Lung (tissue), 12 donors: ENCODE results near the gene RGP1. TPM values are rescaled to one million over a fixed set of nuclear protein-coding genes. Genes with fewer than 3 reads are reported as not detected.

Source experiments
- ATAC-seq: fragments of 200-7000 bp; cut with Tn5 transposase; one replicate; pipeline ENCODE4 v1.9.1; 2020; ENCODE audit warnings: moderate number of reproducible peaks; ENCODE audit not compliant: insufficient read depth, low FRiP score
- DNase-seq, 3 donors: peaks; one replicate each; pipeline ENCODE4 v3.0.0-alpha.2; 2013 to 2017
- H3K27ac ChIP-seq, 2 donors: one replicate each; pipeline ENCODE4 v1.5.1; 2013; ENCODE audit warnings: mild to moderate bottlenecking in 2 of 2, moderate library complexity in 2 of 2, control low read depth in 1 of 2, inconsistent platforms in 1 of 2, low read depth in 1 of 2, low read length in 1 of 2
- H3K27me3 ChIP-seq, 3 donors: one replicate each; pipeline ENCODE4 v1.5.1; 2013; ENCODE audit warnings: low read length in 2 of 3; ENCODE audit not compliant: control insufficient read depth in 3 of 3, insufficient read depth in 3 of 3
- H3K36me3 ChIP-seq, 4 donors: one replicate each; pipeline ENCODE4 v1.5.1; 2013; ENCODE audit warnings: low read length in 4 of 4, mild to moderate bottlenecking in 1 of 4, moderate library complexity in 1 of 4; ENCODE audit not compliant: control insufficient read depth in 4 of 4, insufficient read depth in 4 of 4
- H3K4me1 ChIP-seq, 5 donors: one replicate each; pipeline ENCODE4 v1.5.1; 2013; ENCODE audit warnings: low read length in 5 of 5, mild to moderate bottlenecking in 2 of 5, moderate library complexity in 1 of 5; ENCODE audit not compliant: control insufficient read depth in 5 of 5, insufficient read depth in 5 of 5
- H3K4me3 ChIP-seq: one replicate; pipeline ENCODE4 v1.5.1; 2013; ENCODE audit warnings: mild to moderate bottlenecking, control low read depth, moderate library complexity
- H3K9ac ChIP-seq, 2 donors: one replicate each; pipeline ENCODE4 v1.5.1; 2013; ENCODE audit warnings: low read length in 2 of 2, control low read depth in 1 of 2; ENCODE audit not compliant: insufficient read depth in 1 of 2
- H3K9me3 ChIP-seq, 4 donors: one replicate each; pipeline ENCODE4 v1.5.1; 2013; ENCODE audit warnings: low read length in 3 of 4, mild to moderate bottlenecking in 1 of 4, moderate library complexity in 1 of 4; ENCODE audit not compliant: control insufficient read depth in 4 of 4, insufficient read depth in 3 of 4
- WGBS, 2 donors: extraction: QIAGEN DNeasy Blood & Tissue Kit; methylation state at CpG; one replicate each; pipeline ENCODE4 v1.1.7; 2013; 5-methylcytosine and 5-hydroxymethylcytosine counted together
- polyA plus RNA-seq, 2 donors: library from polyadenylated mRNA; stranded (reverse); fragments of 200-250 nt; gene quantifications; one replicate each; pipeline ENCODE4 v1.2.1, GENCODE V29; 2013
- total RNA-seq, 2 donors: library from RNA; depleted of rRNA in 1 of 2; stranded (reverse); fragments of >200 nt in 1 of 2; gene quantifications; one replicate each; pipeline ENCODE4 v1.2.1, GENCODE V29; 2014 to 2021
- TF ChIP-seq, protein P1 (sequence below): IDR thresholded peaks from 2 replicates; pipeline ENCODE4 v1.5.1; 2012; ENCODE audit warnings: mild to moderate bottlenecking; ENCODE audit errors: control extremely low read depth, extremely low read depth
- donor health status: control.
- donor health status: control.
- donor health status: Bipolar disorder and iron deficiency.
- donor health status: healthy.
- donor health status: DM: yes; HTN: yes; CAD: no.

RGP1 gene
- total and polyA plus RNA-seq, 4 donors: 11.7 to 33.2 (median 12.9) TPM

DNA sequence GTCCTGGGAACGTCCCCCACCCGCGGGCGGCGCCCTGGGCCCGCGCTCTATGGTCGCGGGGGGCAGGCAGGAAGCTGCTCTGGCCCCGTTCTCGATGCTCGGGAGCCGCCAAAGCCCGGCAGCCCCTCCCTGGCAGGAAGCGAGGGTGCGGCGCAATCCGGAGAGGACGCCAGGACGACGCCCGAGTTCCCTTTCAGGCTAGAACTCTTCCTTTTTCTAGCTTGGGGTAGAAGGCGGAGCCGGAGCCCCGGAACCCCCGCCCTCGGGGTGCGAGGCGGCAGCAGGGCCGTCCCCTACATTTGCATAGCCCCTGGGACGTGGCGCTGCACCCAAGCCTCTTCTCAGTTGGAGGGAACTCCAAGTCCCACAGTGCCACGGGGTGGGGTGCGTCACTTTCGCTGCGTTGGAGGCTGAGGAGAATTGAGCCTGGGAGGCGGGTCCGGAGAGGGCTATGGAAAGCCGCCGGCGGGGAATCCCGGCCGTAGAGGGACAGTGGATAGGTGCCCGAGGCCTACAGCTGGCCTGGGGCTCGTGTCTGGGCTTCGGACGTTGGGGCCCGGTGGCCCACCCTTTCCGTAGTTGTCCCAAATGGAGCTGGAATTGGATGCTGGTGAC lies 16.8 kb upstream of the RGP1 start, which contains the start of the genes CREB3 and TLN1:
Gene CREB3, plus strand, starts transcription at position 482 of the 615 bp plus-strand sequence. Its CDS starts 107 bp downstream, at position 589.
Gene TLN1, minus strand, starts transcription at position 11 of the 615 bp plus-strand sequence. CDS start 6,501 bp downstream, outside the sequence.
- 0% methylated on average over 48 to 49 of the region's 49 CpGs for WGBS, 2 donors
- Histone ChIP-seq H3K27ac (peak within 1 kb of the TSS; percentile 95 to 98), H3K9me3 (no peaks in the 10 kb centered on the region), H3K9ac (peak within 1 kb of the TSS; percentile 96 to 97), H3K36me3 (peaks cover 12 to 18% (median 15%) of the 10 kb centered on the region in 4 donors), H3K4me1 (peaks cover 14 to 58% (median 23%) of the 10 kb centered on the region in 5 donors), H3K27me3 (no peaks in the 10 kb centered on the region), H3K4me3 (peak within 1 kb of the TSS; percentile 80)
- peak; percentile 99 for DNase-seq
- ATAC-seq: peak; percentile 90
- TF ChIP-seq, protein P1, sequence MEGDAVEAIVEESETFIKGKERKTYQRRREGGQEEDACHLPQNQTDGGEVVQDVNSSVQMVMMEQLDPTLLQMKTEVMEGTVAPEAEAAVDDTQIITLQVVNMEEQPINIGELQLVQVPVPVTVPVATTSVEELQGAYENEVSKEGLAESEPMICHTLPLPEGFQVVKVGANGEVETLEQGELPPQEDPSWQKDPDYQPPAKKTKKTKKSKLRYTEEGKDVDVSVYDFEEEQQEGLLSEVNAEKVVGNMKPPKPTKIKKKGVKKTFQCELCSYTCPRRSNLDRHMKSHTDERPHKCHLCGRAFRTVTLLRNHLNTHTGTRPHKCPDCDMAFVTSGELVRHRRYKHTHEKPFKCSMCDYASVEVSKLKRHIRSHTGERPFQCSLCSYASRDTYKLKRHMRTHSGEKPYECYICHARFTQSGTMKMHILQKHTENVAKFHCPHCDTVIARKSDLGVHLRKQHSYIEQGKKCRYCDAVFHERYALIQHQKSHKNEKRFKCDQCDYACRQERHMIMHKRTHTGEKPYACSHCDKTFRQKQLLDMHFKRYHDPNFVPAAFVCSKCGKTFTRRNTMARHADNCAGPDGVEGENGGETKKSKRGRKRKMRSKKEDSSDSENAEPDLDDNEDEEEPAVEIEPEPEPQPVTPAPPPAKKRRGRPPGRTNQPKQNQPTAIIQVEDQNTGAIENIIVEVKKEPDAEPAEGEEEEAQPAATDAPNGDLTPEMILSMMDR: no peak

DNA sequence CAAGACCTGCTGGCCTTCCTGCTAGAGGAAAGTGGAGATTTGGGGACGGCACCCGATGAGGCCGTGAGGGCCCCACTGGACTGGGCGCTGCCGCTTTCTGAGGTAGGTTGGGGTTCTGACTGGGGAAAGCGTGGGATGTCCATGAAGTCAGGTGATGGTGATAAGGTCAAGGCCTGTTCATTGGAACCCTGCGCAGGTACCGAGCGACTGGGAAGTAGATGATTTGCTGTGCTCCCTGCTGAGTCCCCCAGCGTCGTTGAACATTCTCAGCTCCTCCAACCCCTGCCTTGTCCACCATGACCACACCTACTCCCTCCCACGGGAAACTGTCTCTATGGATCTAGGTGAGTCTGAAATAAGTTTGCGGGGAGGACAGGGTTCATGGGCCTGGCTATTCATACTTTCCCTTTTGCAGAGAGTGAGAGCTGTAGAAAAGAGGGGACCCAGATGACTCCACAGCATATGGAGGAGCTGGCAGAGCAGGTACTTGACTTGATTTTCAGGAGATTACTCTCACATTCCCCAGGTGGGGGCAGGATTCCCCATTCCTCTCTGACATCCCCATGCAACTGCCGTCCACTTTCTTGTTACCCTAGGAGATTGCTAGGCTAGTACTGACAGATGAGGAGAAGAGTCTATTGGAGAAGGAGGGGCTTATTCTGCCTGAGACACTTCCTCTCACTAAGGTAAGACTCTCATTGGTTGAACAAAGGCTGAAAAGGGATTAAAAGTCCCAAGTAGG lies 16.1 kb upstream of the RGP1 start:
- Histone ChIP-seq H3K9me3 (no peaks in the 10 kb centered on the region), H3K27me3 (no peaks in the 10 kb centered on the region), H3K27ac (peak overlapping the region; percentile 95 to 98), H3K9ac (peak overlapping the region; percentile 96 to 97), H3K4me1 (peaks cover 12 to 51% (median 17%) of the 10 kb centered on the region in 5 donors), H3K4me3 (peak overlapping the region; percentile 80), H3K36me3 (peaks cover 12 to 24% (median 19%) of the 10 kb centered on the region in 4 donors)
- TF ChIP-seq, protein P1: no peak
- 2 to 3% methylated on average over 14 of the region's 14 CpGs for WGBS, 2 donors
- peak; percentile 40 to 54 (median 40) for DNase-seq
- peak; percentile 0 for ATAC-seq

DNA sequence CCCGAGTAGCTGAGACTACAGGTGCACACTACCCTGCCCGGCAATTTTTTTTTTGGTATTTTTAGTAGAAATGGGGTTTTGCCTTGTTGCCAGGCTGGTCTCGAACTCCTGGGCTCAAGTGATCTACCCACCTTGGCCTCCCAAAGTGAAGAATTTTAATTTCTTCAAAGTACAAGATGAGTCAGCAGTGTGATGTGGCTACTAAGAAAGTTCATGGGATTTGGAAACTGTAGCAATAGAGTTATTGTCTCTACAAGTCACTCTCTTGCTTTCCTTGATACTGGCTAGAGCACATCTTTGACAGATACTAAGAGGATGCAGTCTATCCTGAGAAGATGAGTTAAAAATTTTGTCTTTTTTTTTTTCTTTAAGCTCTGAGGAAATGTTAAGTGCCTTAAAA lies 15.0 kb upstream of the RGP1 start:
- H3K27ac ChIP-seq: no peak overlapping the region
- no peak for ATAC-seq

More for the DNA sequence above, 15.0 kb upstream of the RGP1 start:
- 94 to 96% methylated on average over 3 of the region's 3 CpGs for WGBS, 2 donors
- Histone ChIP-seq H3K36me3 (peaks cover 19 to 34% (median 29%) of the 10 kb centered on the region in 4 donors), H3K9me3 (no peaks in the 10 kb centered on the region), H3K4me1 (peaks cover 6 to 40% (median 13%) of the 10 kb centered on the region in 5 donors), H3K27me3 (no peaks in the 10 kb centered on the region), H3K4me3 (no peak overlapping the region), H3K9ac (no peak overlapping the region)
- DNase-seq: no peak
- TF ChIP-seq, protein P1: no peak
